Gastroesophageal sphincter (tissue), 3 donors: ENCODE results near the gene LLGL2.

Source experiments
- CTCF ChIP-seq, 4 experiments: fragments of 200-600 bp in 2 of 4; fragments of 450-650 bp in 2 of 4; sonication (generic) in 1 of 4; IDR thresholded peaks; one replicate each; pipeline ENCODE4 v1.5.1; 2017 to 2019; ENCODE audit warnings: antibody characterized with exemption in 4 of 4, mild to moderate bottlenecking in 2 of 4, moderate library complexity in 2 of 4
- EP300 ChIP-seq: sonication (generic); formaldehyde crosslinking; IDR thresholded peaks from one replicate; pipeline ENCODE4 v1.6.1; 2017; ENCODE audit warnings: antibody characterized with exemption, mild to moderate bottlenecking
- POLR2AphosphoS5 ChIP-seq: sonication (generic); formaldehyde crosslinking; IDR thresholded peaks from one replicate; pipeline ENCODE4 v1.6.1; 2017; ENCODE audit warnings: antibody characterized with exemption

- TF ChIP-seq CTCF (IDR thresholded peaks at IDR 0.05) (no peak), POLR2AphosphoS5 (no peak), EP300 (no peak)
These were observed 71.0 kb downstream of the LLGL2 start for GRCh38 chr17:75596320-75597087.
